GM19397 (cell line): ENCODE results near the gene PARD3B.
A peak's percentile ranks its signal among the peaks of the same experiment; 100 is the strongest.

Experiments used
- ATAC-seq: cut with Tn5 transposase; IDR thresholded peaks from one replicate; pipeline ENCODE4 v1.9.1; 2021; ENCODE audit warnings: mild to moderate bottlenecking, moderate library complexity; ENCODE audit not compliant: unreplicated experiment

The PARD3B gene

GRCh38 chr2:205658068-205658467, 1112.8 kb downstream of the PARD3B start:
- ATAC-seq: no peak

DNA sequence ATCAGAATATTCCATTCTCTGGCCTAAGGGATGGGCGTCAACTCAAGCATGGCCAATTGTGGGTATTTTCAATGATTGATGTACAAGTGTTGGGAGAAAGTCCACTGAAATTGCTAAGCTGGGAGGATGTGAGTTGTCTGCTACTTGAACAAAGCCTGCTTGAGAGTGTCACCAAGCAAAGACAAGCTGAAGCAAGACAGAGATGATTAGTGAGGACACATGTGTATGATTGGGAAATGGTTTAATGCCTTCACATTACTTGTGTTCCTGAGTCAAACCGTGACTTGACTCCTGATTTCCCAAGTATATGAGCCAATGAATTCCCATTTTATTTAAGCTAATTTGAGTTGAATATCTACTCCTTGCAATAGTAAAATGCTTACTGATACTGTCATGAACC, 1113.3 kb downstream of the PARD3B start:
- ATAC-seq: no peak

GRCh38 chr2:205659922-205660321, 1114.6 kb downstream of the PARD3B start:
- ATAC-seq: no peak

GRCh38 chr2:205660521-205661124, 1115.3 kb downstream of the PARD3B start:
- ATAC-seq: peak; percentile 62

DNA sequence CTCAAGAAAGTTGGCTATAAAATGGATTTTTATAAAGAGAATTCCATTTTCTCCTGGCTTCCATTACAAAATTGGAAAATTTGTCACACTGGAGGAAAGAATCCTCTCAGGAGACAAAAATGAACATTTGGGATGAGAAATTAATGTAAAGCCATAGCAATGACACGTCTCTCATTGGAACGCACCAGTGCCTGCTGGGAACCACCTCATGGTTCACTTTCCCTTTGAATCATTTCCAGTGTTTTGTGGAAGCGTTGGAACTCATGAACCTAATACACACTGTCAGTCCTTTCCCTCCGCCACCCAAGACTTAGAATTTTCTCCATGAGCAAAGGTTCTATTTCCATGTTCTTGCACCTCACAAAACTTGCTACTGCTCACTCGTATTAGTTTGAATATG, 1116.0 kb downstream of the PARD3B start:
- ATAC-seq: no peak

DNA sequence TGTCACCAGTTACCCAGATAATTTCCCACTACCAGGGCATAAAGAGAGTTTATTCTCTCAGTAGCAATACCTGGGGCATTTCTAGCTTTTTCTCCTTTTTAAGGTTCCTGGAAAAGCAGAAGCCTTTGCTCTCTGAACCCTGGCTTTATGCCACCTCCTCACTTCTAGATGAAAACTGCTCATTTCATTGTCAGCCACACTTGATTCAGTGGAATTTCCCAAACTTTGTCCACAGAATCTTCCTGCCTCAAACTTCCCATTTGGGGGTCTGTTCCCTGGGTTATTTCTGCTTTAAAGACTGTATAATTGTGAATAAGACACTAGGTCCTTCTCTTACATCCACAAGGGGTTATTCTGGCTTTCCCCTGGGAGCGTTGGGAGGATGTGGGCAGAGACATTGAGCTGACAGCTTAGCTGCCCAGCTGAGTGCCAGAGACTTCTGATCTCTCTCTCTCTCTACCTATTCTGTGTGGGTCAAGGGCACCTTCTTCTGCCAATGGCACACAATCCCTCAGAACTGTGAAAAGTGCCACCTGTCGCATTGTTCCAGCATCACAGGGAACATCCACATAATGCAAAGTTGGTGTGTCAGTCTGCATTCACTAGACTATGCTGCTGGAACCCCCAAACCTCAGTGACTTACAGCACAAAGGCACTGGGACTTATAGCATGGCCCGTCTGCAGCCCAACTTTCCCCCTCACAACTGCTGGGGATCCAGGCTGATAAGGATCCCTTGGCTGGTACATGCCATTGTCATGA, 1117.1 kb downstream of the PARD3B start:
- ATAC-seq: no peak

DNA sequence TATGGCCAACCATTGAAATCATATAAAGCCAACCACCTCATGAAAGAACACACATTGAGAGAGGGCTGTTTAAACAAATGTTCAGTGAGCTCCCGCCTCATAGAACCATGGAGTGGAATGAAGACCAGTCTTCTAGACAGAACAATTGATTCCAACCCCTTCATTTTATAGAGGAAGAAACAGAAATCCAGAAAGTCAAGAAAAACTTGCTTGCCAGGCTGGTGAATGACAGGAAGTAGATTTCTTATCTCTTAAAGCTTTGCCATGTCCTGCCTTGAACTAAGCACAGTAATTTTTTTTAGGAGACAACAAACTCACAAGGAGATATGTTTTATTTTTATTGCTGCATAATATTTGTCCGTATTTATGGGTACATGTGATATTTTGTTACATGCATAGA, 1120.5 kb downstream of the PARD3B start:
- no peak for ATAC-seq
